HG03342 (cell line): ENCODE data around the gene CFAP107.

Source experiments
- ATAC-seq: cut with Tn5 transposase; IDR thresholded peaks from one replicate; pipeline ENCODE4 v1.9.1; 2021; ENCODE audit warnings: mild to moderate bottlenecking, moderate library complexity; ENCODE audit not compliant: unreplicated experiment

Gene CFAP107

GRCh38 chr1:12739613-12740012 lies 6.4 kb upstream of the CFAP107 start:
- no peak for ATAC-seq

- no peak for ATAC-seq
Measured at GRCh38 chr1:12741946-12742345, 4.1 kb upstream of the CFAP107 start.

GRCh38 chr1:12745126-12745991 lies 641 bp upstream of the CFAP107 start:
- ATAC-seq, result no peak

GRCh38 chr1:12748778-12749355 lies 2.9 kb downstream of the CFAP107 start:
- no peak for ATAC-seq

GRCh38 chr1:12754738-12755137 lies 8.7 kb downstream of the CFAP107 start:
- no peak for ATAC-seq

- ATAC-seq, result no peak
Measured at GRCh38 chr1:12756273-12756672, 10.3 kb downstream of the CFAP107 start.

- ATAC-seq, result no peak
Measured at GRCh38 chr1:12756768-12757413, 10.9 kb downstream of the CFAP107 start.

- no peak for ATAC-seq
Measured at GRCh38 chr1:12757836-12758235, 11.8 kb downstream of the CFAP107 start.

GRCh38 chr1:12760256-12760795 lies 14.3 kb downstream of the CFAP107 start:
- no peak for ATAC-seq

GRCh38 chr1:12761781-12762180 lies 15.8 kb downstream of the CFAP107 start:
- no peak for ATAC-seq

GRCh38 chr1:12762766-12763165 lies 16.8 kb downstream of the CFAP107 start:
- ATAC-seq, result no peak

GRCh38 chr1:12763479-12763878 lies 17.5 kb downstream of the CFAP107 start:
- no peak for ATAC-seq

GRCh38 chr1:12764016-12764415 lies 18.0 kb downstream of the CFAP107 start:
- no peak for ATAC-seq

- ATAC-seq, result no peak
Measured at GRCh38 chr1:12769031-12769430, 23.0 kb downstream of the CFAP107 start.

GRCh38 chr1:12769976-12770505 lies 24.0 kb downstream of the CFAP107 start:
- ATAC-seq, result no peak

- ATAC-seq, result no peak
Measured at GRCh38 chr1:12770620-12771019, 24.6 kb downstream of the CFAP107 start.

GRCh38 chr1:12771186-12771585 lies 25.2 kb downstream of the CFAP107 start:
- no peak for ATAC-seq

GRCh38 chr1:12772520-12772919 lies 26.5 kb downstream of the CFAP107 start:
- no peak for ATAC-seq

GRCh38 chr1:12773438-12773837 lies 27.4 kb downstream of the CFAP107 start, which contains the start of gene PRAMEF12:
Gene PRAMEF12, plus strand, starts transcription at chr1:12773738. Its CDS starts 1,130 bp downstream, at chr1:12774868.
- ATAC-seq, result no peak

GRCh38 chr1:12774801-12775345 lies 28.9 kb downstream of the CFAP107 start:
- ATAC-seq, result no peak

- ATAC-seq, result no peak
Measured at GRCh38 chr1:12775443-12775842, 29.4 kb downstream of the CFAP107 start.
